Upper lobe of left lung (tissue), 4 donors: ENCODE data around the gene PSMD2.

Source experiments
- POLR2A ChIP-seq, 4 donors: fragments of 450-650 bp; IDR thresholded peaks; one replicate each; pipeline ENCODE4 v1.5.1; 2016 to 2017; ENCODE audit warnings: antibody characterized with exemption in 4 of 4, mild to moderate bottlenecking in 2 of 4
- POLR2AphosphoS5 ChIP-seq, 2 donors: sonication (generic); formaldehyde crosslinking; IDR thresholded peaks; one replicate each; pipeline ENCODE4 v1.5.1; 2017; ENCODE audit warnings: antibody characterized with exemption in 2 of 2
- TF ChIP-seq, protein P1 (sequence below), 6 experiments: fragments of 450-650 bp in 4 of 6; fragments of 200-600 bp in 2 of 6; sonication (generic) in 2 of 6; IDR thresholded peaks; one replicate each; pipeline ENCODE4 v1.5.1; 2016 to 2019; ENCODE audit warnings: antibody characterized with exemption in 6 of 6

GRCh38 chr3:184358124-184358767, 59.2 kb downstream of the PSMD2 start:
- TF ChIP-seq POLR2A (IDR thresholded peaks at IDR 0.05) (no peak), POLR2AphosphoS5 (IDR thresholded peaks at IDR 0.05) (no peak)
- TF ChIP-seq, protein P1, sequence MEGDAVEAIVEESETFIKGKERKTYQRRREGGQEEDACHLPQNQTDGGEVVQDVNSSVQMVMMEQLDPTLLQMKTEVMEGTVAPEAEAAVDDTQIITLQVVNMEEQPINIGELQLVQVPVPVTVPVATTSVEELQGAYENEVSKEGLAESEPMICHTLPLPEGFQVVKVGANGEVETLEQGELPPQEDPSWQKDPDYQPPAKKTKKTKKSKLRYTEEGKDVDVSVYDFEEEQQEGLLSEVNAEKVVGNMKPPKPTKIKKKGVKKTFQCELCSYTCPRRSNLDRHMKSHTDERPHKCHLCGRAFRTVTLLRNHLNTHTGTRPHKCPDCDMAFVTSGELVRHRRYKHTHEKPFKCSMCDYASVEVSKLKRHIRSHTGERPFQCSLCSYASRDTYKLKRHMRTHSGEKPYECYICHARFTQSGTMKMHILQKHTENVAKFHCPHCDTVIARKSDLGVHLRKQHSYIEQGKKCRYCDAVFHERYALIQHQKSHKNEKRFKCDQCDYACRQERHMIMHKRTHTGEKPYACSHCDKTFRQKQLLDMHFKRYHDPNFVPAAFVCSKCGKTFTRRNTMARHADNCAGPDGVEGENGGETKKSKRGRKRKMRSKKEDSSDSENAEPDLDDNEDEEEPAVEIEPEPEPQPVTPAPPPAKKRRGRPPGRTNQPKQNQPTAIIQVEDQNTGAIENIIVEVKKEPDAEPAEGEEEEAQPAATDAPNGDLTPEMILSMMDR (IDR thresholded peaks at IDR 0.05): no peak
